Activated CD4-positive, alpha-beta T cell treated with anti-CD3 and anti-CD28 coated beads, Interleukin-2, amount 50 U/mL, for 48 hours (primary cell): Measurements from ENCODE around the gene RPSA.
A peak's percentile ranks its signal among the peaks of the same experiment; 100 is the strongest.
"Not testable (repeated sequence)": the region's sequence is repeated elsewhere in the genome, so short reads cannot be mapped to it uniquely, and the experiment has no call there.

Experiments
- DNase-seq, 2 experiments: peaks; one replicate each; pipeline ENCODE4 v3.0.0-alpha.2; 2020

RPSA gene

DNA sequence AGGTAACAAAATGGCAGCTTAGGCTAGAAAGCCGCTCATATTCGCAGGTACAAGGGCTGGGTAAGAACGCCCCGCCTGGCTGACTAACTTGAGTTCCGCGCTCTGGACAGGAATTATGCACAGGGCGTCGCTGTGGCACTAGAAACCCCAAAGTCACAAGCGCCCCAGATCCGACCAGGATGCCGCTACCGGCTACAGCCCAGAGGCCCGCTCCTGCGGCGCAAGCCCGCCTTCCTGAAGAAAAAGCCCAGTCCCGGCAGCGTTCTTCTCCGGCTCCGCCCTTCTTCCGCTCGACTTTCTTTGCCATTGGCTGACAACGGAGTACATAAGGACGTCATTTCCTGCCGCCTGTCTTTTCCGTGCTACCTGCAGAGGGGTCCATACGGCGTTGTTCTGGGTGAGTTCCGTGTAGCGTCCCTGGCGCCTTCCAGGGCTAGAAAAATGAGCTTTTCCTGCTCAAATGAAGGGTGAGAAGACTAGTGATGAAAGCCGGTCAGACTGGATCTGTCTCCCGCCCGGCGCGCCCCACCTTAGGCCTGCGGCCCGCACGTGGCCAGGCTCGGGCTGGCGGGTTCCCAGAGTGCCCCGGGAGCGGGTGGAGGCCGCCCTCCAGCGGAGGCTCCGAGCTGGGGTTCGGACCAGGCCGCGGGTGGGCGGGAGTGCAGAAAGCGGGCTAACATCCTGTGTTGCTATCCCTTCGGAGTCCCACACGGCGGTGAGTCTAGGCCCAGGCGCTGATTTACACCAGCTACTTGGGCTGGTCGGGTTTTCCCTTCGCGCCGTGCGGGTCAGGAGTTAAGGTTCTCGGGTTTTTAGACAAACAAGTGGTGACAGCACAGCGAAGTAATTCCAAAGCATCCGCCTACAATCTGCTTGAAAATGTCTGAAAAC is at the start of gene RPSA:
RPSA (plus strand) TSS at position 353 of the 891 bp plus-strand sequence. CDS start 934 bp downstream, outside the sequence.
- DNase-seq, result peak; percentile 95 to 97

- no peak for DNase-seq
Observed at GRCh38 chr3:39358333-39358732, 48.2 kb upstream of the RPSA start.

- peak; percentile 45 to 55 for DNase-seq
Observed at GRCh38 chr3:39361252-39361927, 45.1 kb upstream of the RPSA start.

- no peak for DNase-seq
Observed at GRCh38 chr3:39362192-39362591, 44.3 kb upstream of the RPSA start.

GRCh38 chr3:39362812-39363211 is 43.7 kb upstream of the RPSA start:
- DNase-seq, result no peak

GRCh38 chr3:39370450-39370849 is 36.1 kb upstream of the RPSA start:
- DNase-seq, result not testable (repeated sequence)

- DNase-seq, result no peak
Observed at GRCh38 chr3:39372833-39373232, 33.7 kb upstream of the RPSA start.

DNA sequence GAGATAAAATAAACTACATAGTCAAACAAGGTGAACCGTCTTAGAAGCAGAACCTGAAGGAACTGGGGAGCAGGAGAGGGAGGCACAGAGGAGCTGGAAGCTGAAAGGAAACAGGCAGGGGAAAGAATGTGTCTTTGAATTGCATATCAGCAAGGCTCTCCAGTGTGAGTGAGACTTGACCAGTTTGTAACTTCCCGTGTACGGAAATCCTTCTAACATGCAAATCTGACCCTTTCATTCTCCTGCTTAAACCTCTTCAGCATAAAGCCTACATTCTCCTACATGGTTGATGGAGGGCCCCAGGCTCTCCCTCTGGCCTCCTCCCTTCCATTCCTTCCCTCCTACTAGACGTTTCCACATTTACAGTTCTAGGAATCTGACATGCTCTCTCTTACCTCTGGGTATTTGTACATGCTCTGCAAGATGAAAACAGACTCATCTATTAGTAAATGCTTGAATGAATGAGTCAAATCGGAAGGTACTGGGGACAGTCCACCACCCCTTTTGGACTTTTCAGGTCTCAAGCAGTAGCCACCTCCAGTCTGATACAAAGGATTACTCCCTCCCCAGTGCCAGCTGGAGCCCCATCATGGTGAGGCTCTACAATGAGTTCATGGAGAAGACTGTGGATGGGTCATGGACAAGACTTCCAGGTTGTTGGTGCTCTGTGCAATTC is 29.4 kb upstream of the RPSA start:
- no peak for DNase-seq

GRCh38 chr3:39378088-39378487 is 28.4 kb upstream of the RPSA start:
- DNase-seq, result peak; percentile 57 to 72

DNA sequence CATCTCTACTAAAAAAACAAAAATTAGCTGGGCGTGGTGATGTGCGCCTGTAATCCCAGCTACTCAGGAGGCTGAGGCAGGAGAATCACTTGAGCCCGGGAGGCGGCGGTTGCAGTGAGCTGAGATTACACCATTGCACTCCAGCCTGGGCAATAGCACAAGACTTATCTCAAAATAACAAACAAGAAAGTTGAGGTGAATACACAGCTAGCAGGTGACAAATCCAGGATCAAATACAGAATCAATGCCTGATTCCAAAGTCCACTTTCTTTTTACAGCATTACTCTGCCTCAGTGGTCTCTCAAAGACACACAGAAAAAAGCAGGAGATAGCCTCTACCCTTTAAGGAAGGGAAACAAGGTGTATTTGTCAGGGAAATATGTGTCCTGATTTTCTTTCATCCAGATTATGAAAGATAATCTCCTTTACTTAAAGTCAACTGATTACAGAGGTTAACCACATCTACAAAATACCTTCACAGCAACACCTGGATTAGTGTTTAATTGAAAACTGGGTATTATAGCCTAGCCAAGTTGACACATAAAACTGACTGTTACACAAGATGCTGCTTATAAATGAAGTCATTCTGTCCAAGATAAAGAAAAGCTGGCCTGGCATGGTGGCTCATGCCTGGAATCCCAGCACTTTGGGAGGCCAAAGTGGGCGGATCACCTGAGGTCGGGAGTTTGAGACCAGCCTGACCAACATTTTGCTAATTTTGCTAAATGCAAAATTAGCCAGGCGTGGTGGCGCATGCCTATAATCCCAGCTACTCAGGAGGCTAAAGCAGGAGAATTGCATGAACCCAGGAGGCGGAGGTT is 27.4 kb upstream of the RPSA start:
- no peak for DNase-seq

DNA sequence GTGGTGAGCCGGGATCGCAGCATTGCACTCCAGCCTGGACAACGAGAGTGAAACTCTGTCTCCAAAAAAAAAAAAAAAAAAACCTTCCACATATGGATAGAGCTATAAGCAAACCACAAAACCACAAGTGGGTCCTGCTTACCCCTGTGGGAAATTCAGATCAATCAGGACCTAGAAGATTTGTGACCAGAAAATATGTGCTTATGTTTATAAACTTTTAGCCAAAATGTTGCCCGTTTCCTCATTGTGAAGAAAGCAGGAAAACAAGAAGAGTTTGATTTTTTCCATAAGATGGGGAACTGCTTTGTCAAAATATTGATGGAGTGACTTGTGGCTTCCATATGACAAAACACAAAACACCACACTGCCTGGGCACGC is 26.8 kb upstream of the RPSA start:
- DNase-seq, result no peak

DNA sequence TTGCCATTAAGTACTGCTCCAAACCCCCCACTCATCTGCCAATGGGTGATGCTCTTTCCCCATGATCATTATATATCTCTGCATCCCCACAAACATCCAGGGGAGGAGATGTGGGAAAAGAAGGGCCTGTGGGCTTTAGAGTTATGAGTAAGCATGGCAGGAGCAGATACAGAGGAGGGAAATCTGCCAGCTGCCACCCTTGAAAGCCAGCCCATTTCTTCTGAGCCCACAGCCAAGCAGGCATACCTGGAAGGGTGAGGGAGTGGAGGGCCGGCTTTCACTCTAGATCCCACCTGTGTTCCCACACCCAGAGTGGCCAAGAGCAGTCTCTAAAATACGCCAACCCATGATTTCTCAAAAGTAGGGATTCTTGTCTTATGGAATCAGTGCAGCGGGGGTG is 25.1 kb upstream of the RPSA start:
- DNase-seq, result no peak

- peak; percentile 80 to 85 for DNase-seq
Observed at GRCh38 chr3:39383045-39383880, 23.3 kb upstream of the RPSA start, which contains the start of gene SLC25A38. Gene SLC25A38 (plus strand): TSS chr3:39383370. CDS start chr3:39383725, 355 bp downstream.

GRCh38 chr3:39383881-39384664 is 22.4 kb upstream of the RPSA start:
- peak; percentile 97 for DNase-seq

DNA sequence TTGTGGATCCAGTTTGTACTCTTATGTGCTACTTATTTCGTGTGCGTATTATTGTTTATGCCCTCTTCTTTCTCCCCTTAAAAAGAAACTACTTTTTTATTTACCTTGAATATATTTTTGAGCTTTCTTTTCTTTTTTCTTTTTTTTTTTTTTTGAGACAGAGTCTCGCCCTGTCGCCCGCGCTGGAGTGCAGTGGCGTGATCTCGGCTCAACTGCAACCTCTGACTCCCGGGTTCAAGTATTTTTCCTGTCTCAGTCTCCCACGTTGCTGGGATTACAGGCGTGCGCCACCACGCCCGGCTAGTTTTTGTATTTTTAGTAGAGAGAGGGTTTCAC is 21.9 kb upstream of the RPSA start:
- DNase-seq, result no peak

DNA sequence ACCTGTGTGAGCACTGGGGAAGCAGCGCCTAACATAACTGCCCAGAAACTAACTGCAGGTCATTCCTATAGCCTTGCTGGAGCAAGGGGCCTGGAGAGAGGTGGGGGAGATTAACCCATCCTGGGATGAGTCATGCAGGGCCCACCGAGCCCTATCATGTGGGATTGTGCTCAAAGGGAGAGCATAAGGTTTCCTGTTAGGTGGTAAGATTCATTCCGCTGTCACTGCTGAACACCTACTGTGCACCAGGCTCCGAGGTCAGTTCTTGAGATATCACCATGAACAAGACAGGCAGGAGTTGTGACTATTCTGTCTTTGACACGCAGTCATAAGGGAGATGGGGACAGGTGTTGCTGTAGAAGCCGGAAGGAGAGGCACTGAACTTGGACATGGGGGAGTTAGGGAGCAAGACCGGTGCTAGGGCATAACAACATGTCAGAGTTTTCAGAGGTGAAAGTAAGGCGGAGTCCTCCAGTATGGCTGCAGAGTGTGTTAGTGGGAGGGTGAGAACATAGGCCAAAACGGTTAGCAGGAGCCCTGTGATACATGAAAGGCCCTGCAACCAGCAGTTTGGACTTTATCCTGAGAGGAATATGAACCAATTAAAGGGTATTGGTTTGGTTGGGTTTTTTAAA is 20.9 kb upstream of the RPSA start:
- no peak for DNase-seq

DNA sequence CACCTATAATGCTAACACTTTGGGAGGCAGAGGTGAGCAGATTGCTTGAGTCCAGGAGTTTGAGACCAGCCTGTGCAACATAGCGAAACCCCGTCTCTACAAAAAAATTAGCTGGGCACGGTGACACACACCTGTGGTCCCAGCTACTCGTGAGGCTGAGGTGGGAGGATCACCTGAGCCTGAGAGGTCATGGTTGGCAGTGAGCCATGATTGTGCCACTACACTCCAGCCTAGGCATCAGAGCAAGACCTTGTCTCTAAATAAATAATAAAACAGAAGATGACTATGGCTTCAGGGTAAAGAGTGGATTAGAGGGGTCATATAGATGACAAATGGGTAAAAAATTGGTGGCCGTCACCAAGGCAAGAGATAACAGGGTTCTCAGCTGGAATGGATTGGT is 20.2 kb upstream of the RPSA start:
- no peak for DNase-seq

- DNase-seq, result no peak
Observed at GRCh38 chr3:39387411-39387975, 19.0 kb upstream of the RPSA start.

- DNase-seq, result no peak
Observed at GRCh38 chr3:39388153-39388552, 18.4 kb upstream of the RPSA start.

DNA sequence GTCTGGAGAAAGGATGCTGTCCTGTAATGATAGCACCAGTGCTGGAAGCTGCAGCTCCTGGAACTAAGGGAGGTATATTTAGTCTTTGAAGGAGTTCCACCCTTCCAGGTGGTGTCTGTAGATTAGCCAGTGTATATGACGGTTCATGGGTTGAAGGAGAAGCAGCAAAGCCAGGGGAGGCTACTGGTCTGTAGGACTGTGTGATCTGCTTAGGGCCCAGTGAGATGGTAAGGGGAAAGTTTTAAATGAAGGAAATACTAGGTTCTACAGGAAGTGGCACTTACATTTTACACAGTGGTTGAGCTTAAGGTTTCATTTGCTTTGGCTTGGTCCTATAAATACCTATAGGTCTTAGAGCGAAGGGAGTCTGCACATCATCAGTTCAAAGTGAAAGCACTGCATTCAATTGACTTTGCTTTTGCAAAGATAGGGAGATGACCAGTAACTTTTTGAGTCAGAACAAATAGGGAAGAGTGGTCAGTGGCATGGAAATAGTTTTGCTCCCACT is 17.7 kb upstream of the RPSA start:
- DNase-seq, result no peak
